GM15510 (cell line): Measurements from ENCODE around the gene ARMH3.
A peak's percentile ranks its signal among the peaks of the same experiment; 100 is the strongest.

Source experiments
- POLR2A ChIP-seq: IDR thresholded peaks from 3 replicates; pipeline ENCODE4 v1.6.1; 2011; ENCODE audit warnings: borderline replicate concordance; ENCODE audit not compliant: insufficient read length; ENCODE audit errors: extremely low read depth

The ARMH3 gene

DNA sequence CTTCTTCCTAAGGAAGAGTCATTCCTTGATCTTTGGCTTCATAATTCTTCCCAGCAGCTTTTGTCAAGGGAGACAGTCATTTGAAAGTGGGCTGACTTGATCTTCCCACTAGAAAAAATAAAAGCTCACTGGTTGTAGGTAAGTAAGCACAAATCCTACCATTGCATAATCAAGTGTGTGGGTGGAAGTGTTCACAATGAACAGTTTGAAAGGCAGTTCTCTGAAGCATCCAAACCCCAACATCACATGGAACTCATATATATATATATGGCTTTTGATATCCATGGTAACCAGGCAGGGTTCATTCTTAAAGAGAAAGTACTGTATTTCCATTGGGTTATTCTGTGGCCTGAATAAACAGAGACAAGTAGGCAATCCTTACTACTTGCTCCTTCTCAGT, 51.6 kb downstream of the ARMH3 start:
- TF ChIP-seq POLR2A = no peak

DNA sequence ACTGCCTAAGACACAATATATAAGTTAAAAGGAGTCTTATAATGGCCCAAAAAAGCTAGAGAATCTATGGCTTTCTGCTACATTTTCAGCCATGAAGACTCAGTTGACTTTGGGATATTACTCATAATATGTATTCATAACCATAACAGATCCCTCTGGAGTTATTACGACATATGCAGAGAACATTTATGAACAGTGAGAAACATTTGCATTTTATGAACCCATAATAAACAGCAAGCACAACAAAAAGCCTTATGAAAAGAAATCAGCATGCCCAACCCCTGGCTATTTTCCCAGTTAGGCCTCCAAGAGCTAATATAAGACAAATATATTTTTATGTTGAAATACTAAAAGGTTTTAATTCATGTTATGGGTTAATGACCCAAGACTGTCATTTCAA, 52.4 kb downstream of the ARMH3 start:
- no peak for TF ChIP-seq POLR2A

DNA sequence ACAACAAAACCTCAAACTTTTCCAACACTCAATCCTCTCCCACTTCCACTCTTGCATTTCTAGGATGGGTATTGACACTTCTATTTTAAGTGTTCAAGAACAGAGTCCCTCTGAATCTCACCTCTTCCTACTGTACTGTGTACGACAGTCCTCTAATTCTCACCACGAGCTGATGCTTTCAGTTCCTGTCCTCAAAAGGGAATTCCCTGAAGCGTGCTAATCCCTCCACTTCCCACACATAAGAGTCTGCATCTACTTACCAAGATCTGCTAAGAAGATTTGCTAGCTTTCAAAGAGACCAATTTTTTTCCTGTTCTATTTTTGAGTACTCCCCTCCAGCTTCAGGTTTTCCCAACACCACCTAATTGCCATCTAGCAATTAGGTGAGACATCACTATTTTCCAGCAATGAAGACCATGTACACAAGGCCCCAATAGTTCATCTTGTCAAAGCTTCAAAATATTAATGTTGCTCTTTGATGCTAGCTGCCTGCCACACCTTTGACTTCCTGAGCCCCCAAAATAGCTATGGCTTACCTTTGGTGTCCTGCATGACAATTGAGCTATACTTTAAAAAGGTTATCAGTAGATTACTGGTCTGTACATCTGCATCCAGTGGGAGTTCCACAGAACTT, 54.4 kb downstream of the ARMH3 start:
- TF ChIP-seq POLR2A = no peak

DNA sequence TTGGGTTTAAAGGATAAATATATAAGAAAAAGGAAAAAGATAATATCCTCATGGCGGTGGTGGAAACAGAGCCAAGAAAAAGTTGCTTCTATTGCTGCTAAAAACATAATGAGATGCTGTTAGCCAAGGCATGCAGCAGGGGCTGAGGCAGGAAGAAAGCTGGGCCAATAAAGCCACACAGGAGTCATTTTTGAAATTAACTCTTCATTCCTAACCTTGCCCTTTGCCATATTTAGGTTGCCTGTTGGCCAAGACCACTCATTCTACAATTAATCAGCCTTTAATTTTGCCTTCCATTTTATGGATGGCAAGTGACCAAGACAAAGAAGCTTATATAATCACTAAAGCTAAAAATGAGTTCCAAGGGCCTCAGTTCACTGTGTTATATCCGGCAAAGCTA, 58.2 kb downstream of the ARMH3 start:
- no peak for TF ChIP-seq POLR2A

DNA sequence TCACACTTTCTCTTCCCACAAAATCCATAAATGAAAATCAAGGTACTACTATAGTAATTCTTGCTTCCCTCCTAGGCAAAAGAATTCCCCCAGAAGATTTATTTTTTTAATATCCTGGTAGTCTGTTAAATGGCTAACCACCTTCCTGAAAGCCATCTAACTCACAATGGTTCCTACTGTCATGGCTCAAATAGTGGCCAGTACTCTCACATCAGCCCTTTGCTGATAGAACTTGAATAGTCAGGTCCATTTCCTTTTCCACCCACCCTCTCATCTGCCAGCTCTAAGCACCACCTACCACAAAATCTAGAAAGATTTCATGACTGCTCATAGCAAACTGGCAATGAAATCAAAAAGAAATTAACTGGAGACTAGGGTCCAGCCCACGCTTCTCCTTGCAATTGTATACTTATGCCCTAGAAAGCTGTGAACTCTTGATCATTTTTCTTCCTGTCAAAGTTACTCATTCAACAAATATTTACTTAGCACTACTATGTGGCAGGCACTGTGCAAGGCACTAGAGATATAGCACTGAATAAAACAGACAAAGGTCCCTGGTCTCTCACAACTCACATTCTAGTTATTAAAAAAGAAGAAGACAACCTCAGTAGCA, 60.4 kb downstream of the ARMH3 start:
- no peak for TF ChIP-seq POLR2A

DNA sequence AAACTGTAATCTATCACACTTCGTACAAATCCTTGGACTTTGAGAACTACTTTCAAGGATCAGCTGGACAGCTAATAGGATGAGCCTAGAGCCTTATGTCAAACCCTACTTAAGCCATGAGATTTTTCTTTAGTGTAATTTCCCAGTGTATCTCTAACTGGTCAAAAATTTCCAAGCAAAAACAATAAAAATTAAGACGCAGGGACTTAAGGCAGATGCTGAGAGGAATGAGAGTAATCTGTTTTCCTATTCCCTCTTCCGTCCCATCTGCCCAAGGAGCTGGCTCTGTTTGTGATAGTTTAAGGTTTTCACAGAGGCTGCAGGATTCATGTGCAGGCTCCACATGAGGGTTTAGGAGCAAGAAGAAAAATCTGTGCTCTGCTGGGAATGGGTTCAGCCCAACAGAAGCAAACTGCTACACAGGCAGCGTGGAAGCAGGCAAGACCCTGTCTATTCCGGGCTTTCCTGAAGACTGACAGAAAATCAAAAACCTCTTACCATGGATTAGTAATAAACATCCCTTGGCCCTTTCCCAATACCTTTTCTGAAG, 62.2 kb downstream of the ARMH3 start:
- no peak for TF ChIP-seq POLR2A

DNA sequence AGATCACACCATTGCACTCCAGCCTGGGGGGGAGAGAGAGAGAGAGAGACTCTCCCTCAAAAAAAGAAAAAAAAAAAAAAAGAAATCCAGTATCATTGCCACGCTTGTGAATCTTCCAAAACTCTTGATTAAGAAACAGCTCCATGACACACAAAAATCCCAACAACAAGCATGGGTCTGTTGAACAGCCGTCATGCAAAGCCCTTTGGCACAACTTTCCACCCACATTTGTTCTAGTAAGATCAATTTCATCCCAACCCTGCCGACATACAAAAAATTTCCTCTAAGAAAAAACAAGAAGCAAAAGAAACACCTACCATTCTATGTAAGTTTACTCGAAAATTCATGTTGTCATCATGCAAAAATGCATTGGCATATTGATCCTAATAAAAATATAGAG, 62.8 kb downstream of the ARMH3 start:
- no peak for TF ChIP-seq POLR2A

DNA sequence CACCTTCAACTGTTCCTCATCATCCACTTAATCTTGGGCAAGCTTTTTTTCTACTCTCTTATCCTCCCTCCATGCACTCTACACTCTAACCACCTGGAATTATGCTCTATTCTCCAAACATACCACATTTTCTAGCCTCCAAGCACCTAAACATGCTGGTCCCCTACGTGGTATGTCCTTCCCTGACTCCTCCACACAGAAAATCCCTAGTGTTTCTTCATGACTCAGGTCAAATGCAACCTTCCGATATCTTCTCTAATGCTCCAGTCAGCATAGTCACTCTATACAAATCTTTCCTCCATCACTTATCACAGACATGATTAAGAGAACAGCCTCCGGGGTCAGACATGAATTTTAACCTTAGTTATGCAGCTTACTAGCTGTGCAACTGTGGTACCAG, 68.8 kb downstream of the ARMH3 start:
- TF ChIP-seq POLR2A = no peak

DNA sequence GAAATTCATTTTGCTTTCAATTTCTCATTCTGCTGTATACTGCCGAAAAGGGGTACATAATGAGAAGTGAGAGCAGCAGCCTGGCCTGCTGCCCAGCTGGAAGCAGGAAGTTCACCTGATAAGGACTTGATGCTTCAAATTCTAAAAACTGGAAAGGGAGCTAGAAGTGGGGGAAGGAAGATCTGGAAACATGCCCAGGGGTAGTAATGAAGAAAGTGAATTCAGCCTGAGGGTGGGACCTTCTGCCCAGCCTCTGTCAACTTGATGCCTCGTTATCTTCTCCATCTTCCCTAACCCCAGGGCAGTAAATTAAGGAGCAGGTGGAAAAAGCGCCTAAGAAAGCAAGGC, 69.4 kb downstream of the ARMH3 start:
- no peak for TF ChIP-seq POLR2A

DNA sequence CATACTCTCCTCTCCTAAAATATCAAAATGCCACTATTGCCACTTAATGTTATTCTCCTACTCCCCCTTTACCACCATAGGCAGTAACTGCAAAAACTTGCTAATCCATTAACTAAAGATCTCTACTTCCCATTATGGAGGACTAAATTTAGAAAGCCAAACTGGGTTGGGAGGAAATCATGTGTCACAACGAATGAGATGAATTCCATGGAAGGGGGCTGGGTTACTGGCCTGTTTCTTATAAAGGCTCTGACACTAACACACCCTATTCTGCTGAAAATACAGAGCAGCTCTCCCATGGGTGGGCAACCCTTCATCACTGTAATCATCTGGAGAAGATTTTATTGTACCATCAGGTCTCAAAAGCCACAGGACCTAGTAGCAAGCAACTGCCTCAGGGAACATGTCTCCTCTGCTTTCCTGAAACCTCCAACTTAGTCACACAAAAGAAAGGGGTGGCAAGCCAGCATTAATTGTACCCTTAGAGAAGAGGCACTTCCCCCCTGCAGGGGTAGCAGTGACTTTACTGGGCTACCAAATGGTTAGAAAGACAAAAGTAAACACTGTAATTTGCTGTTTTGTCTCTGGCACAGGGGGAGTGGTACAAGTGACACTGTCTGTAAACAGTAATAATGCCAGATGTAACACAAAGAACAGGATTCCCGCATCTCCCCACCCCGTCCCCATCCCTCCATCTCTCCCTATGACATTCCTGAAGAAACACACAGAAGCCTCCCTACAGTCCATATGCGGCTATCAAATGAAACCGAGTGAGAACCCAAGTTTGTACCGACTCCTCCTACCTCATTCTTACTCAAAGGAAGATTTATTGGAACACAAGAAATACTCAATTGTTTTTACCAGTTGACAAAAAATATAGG, 81.6 kb downstream of the ARMH3 start:
- no peak for TF ChIP-seq POLR2A

DNA sequence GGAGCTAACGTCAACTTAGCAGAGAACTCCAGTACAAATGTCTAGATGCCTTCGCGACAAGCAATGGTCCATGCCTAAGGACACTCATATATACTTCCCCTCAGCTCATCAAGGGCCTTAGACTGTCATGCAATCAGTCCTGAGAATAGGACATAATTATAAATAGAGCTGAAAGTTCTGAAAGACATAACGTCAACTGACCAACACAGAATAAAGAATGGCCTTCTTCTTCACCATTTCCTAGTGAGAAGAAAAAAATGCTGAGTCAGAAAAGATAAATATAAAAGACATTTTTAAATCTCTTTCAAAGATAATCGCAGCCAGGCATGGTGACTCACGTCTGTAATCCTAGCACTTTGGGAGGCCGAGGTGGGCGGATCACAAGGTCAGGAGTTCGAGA, 83.2 kb downstream of the ARMH3 start:
- TF ChIP-seq POLR2A = peak; percentile 8

DNA sequence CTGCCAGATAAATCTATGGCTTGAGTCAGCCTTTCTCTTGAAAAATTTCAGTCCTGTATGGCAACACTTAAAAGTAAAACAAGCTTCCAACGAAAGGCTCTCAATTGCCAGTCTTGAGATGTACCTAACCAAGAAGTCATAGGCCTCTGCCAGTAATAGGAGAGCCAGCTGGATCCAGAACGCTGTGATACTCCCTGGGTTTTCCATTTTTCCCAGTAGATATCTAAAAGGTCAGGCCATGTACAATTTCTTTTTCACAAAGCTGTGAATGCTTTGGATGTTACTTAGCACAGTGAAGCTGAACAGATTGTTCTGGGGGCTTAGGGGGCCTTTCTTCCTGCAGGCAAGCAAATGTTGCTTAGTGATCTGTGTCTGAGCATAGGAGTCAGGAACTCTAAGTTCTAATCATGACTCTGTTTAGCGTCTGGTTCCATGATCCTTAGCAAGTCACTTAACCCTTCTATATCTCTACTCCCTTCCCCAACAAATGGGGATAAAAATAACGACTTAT, 86.5 kb downstream of the ARMH3 start:
- TF ChIP-seq POLR2A = no peak

DNA sequence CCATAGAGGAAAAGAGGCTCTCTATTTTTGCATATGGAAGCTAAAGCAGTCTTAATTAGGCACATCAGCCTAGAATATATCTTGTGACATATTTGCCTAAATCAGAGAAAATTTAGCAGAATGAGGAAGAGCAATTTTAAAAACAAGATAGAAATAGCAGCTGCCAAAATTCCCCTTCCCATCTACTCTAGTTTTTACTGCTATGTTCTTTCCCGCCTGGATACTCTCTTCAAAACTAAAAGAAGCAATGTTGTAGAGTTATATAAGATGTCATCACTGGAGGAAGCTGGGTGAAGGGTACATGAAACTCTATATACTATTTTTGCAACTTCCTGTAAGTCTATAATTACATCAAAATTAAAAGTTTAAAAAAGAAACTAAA, 87.0 kb downstream of the ARMH3 start:
- TF ChIP-seq POLR2A = no peak

DNA sequence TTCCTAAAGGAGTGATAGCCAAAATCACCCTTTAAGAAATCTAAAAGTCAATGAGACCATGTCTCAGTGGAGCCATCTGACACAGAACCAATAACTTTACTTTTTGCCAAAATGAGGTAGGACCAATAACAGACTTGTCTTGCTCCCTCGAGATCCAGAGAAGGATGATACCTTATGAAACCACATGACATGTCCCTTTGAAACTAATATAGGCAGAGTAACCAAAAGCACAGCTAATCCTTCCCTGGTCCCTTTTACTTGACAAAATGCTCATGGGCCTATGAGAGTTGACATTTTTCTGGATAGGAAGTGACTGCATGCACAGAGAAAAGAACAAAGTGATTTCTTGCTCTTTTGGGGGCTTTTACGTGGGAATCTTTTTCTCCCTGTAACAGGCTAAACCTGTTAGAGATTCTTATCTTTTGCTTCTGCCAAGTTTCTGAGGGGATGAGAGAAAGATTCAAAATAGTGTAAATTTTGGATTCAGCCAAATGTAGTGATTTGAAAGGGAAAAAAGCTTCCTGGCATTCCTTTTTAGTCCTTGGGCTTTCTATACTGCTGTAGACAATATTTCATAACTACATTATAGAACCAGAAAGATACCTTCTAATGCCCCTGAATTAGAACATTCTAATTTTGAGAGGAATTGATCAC, 87.6 kb downstream of the ARMH3 start:
- no peak for TF ChIP-seq POLR2A

DNA sequence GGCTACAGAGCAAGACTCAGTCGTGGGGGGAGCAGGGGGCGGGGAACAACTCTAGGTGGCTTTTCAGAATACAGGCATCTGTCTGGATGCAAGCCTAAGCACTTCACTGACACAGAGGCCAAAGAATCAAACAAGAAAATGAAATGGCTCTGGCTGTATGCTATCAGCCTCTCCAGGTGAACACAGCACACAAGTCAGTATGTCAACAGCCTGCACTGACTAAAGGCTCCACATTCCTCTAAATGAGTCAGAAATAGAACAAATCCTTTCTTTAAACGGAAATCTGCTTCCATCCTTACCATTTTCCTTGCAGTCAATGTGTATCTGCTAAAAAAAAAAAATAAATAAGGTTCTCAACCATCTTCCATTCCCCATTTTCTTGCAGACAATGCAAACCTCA, 88.3 kb downstream of the ARMH3 start:
- TF ChIP-seq POLR2A = no peak
